HG02870 (cell line): Measurements from ENCODE around the gene EFCAB6.
"Not testable (repeated sequence)": the region's sequence is repeated elsewhere in the genome, so short reads cannot be mapped to it uniquely, and the experiment has no call there.

ENCODE experiments used
- ATAC-seq: cut with Tn5 transposase; IDR thresholded peaks from one replicate; pipeline ENCODE4 v1.9.1; 2021; ENCODE audit warnings: mild to moderate bottlenecking, moderate library complexity; ENCODE audit not compliant: unreplicated experiment

Gene EFCAB6

DNA sequence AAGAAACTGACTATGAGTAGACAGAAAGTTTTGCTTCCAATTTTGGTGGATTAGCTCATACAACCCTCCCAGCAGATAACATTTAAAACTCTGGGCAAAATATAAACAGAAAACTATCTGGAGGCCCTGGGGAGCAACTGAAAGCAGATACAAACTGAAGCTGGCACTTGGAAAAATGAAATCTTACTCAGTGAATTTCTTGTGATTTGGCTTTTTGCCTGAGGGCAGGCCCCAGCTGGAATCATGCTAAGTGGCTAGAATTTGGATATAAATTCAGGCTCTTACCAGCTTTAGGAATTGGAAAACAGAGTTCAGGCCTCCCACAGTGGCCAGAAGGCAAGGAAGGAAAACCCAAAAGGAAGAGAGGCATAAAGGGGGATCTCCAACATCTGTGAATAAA lies 85.8 kb downstream of the EFCAB6 start:
- no peak for ATAC-seq

DNA sequence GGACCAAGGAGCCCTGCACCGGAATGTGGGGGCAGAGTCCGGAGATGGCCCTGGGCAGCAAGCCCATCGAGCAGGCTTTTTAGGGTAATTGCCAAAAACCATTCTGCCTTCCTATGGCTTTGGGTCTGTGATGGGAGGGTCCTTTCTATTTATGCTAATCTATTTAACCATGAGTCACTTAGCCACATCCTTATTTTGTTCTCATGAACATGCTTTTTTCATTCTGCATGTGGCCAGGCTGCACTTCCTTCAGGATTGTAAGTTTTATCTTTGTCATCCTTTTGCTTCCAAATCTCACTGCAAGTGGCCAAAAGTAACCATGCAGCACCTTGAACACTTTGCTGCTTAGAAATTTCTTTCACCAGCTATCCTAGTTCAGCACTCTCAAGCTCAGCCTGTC lies 88.3 kb downstream of the EFCAB6 start:
- ATAC-seq = no peak

DNA sequence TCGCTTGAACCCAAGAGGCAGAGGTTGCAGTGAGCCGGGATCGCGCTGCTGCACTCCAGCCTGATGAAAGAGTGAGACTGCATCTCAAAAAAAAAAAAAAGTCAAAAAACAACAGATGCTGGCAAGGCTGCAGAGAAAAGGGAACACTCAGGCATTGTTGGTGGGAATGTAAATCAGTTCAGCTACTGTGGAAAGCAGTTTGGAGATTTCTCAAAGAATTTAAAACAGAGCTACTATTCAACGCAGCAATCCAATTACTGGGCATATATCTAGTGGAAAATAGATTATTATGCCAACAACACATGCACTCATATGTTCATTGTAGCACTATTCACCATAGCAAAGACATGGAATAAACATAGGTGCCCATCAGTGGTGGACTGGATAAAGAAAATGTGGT lies 89.7 kb downstream of the EFCAB6 start:
- no peak for ATAC-seq

DNA sequence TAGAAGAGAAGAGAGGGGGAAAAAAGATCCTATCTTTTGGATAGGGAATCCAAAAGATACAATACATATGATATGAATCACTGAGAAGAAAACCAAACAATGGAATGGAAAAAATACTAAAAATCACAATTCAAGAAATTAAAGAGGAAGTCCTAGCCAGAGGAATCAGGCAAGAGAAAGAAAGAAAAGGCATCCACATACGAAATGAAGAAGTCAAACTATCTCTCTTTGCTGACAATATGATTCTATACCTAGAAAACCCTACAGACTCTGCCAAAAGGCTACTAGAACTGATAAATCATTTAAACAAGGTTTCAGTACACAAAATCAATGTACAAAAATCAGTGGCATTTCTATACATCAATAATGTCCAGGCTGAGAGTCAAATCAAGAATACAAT lies 91.4 kb downstream of the EFCAB6 start:
- ATAC-seq = no peak

DNA sequence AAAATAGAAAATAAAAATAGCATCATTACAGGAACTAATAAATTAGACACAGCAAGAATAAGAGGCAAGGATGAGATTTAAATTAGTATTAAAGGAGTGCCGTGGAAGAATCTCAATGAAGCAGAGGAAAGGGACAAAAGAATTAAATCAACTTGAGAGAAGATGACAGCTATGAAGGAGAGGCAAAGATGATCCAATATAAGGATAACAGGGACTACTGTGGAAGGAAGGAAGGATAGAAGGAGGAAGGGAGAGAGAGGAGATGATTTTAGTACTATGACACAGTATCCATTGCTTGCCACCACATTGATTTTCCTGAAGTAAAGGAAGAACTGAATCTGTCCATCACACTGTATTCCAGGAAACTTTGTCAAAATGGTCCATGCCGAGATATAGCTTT lies 98.0 kb downstream of the EFCAB6 start:
- no peak for ATAC-seq

DNA sequence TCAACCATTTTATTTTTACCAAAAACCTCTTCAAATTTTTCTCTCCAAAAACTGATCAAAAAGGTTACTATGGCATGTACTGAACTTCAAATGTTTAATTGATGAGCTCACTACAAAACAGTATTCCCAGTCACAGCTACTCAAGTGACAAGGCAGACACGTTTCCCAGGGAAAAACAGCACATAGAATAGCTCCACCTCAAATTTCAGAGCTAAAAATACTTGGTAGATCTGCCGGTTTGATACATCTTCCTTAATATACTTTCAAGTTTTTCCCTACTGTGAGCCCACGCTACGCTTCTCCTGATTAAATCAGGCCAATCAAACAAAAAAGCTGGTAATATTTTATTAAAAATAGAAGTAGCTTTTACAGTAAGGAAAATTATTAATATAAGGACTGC lies 100.4 kb downstream of the EFCAB6 start:
- no peak for ATAC-seq

DNA sequence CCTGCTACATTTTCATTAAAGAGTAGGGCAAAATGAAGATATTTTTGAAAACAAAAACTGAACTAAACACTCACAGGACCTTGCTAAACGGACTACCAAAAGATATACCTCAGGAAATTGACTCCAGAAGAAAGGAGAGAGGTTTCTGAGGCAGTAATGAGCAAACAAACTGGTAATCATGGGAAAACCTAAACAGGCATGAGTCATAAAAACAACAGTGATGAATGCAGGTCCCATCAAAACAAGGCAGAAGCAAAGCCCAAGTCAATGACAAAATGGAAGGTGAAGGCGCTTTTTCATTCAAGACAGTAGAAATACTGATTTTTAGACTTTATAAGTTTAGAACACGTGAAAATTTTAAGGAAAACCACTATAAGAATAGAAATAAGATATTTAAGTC lies 104.5 kb downstream of the EFCAB6 start:
- no peak for ATAC-seq

DNA sequence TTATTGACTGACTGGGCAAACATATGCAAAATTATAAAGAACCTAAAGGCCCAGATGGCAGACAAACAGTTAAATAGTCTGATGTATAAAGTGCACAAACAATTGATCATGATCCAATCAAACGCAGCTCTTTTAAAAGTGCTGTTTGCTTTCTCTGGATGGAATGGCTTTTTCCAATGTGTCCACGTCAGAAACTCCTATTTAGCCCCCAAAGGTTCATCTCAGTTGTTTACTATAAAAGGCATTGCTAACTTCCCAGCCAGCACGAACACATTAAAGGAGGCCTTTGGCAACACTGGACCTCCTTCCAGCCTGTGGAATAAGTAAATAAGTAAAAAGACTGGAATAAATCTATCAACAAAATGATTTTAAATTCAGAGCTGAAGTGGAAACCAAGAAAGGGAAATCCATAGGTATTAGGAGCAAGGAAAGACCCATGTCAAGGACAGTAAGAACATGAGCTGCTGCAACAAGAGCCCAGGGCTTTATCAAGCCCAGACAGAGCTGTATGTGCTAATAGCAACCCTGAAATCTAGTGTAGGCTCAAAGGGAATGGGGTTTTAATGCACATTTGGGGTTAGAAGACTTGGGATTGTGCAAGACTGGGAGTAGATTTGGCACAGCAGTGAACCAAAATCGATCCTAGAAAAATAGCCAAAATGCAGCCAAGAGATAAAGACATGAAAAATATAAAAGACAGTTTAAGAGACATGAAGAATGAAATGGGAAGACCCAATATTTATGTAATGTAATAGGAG lies 105.4 kb downstream of the EFCAB6 start:
- no peak for ATAC-seq

DNA sequence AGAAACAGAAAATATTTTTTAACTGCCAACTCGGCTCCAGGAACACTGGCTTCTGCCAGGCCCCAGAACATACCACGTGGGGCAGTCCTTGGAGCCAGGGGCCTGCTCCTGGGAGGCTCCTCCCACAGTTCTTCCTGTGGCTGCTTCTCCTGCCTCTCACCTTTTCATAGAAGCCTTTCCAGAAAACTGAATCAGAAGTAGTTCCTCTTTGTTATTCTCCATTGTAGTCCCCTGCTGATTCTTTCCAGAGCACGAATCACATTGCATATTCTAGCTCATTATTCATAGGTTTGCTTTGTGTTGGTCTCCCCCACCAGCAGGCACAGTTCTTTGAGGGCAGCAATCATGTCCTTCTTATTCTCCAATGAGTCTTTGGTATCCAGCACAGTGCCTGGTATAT lies 106.0 kb downstream of the EFCAB6 start:
- no peak for ATAC-seq

DNA sequence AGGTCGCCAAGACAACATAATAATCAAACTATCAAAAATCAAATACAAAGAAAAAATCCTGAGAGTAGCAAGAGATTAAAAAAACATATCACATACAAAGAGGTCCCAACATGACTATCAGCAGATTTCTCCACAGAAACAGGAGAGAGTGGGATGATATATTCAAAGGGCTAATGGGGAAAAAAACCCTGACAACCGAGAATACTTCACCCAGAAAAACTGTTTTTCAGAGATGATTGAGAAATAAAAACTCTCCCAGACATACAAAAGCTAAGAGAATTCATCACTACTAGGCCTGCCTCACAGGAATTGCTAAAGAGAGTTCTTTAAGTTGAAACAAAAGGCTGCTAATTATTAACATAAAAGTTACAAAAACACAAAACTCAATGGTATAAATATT lies 108.1 kb downstream of the EFCAB6 start:
- no peak for ATAC-seq

DNA sequence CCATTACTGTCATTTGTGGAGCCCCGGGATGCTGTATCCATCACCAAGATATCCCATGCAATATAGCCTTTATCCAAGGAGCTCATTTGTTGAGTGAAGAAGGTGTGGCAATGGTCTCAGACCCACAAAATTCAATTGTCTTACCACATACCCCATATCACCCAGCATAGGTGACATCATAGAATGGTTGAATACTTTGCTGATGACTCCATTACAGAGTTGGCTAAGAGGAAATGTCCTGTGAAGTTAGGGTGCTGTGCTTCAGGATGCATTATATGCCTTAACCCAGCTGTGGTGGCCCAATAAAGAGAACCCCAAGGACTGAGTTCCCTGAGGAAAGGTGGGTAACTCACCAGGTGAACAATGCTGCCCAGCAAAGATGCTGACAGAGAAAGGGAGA lies 113.7 kb downstream of the EFCAB6 start:
- ATAC-seq = no peak

DNA sequence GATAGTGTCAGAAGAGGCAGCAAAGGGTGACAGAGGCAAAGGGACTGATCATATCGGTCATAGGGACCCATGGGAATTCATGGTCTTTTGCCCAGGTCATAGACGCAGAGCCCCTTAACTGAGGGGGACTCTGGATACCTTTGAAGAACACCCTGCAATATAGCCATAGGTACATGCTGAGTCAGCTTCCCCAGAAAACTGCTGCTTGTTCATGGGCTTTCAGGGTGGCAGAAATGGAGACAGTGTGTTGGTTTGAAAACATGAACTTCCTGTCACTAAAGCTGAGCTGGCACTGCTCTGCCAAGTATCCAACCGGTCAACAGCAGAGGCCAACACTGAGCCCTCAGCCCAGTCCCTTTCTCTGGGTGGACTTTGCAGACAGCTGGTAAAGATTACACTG lies 114.2 kb downstream of the EFCAB6 start:
- no peak for ATAC-seq

DNA sequence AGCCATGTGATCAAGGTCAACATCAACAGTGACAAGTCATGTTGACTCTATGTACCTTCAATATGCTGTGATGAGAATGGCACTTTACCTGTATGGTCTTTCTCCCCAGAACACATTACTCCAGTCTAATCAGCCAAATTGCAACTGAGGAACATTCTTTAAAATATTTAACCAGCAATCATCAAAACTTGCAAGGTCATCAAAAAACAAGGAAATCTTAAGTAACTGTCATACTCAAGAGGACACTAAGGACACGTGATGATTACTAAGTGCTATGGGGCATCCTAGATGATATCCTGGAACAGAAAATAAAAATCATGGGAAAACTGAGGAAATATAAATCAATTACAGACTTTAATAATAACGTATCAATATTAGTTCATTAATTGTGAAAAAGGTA lies 118.9 kb downstream of the EFCAB6 start:
- ATAC-seq = no peak

DNA sequence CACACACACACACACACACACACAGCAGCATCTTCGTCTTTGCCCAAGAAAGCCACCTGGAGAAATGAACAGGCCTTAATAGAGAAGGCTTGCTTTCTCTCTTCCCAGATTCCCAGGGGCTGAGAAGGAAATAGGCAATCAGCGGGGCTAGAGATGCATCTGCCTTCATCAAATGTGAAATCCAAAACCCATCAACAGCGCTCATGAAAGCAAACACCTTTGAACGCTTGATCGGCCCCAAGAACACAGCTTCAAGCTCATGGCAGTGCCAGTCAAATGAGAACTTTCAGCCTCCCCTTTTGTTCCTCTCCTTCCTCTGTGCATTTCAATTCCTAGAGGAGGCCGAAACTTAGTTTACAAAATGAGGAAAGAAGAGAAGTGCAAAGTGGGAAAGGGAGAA lies 122.7 kb downstream of the EFCAB6 start:
- no peak for ATAC-seq

DNA sequence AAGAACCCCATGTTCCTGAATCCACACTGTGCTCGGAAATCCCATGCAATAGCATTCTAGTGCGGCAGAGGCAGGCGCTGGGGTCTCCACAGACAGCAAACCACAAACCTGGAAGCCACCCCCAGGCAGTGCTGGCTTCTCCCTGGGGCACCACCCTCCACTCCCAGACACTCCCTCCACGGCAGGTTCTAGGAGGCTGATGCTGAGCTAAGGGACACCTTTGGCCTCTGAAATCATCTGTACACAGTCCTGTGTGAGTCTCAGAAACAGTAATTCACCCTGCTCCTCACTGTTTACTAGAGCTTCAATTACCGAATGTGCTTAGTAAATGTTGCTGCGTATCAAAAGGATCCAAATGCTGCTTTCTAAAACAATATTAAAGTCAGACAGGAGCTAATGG lies 129.3 kb downstream of the EFCAB6 start:
- no peak for ATAC-seq

DNA sequence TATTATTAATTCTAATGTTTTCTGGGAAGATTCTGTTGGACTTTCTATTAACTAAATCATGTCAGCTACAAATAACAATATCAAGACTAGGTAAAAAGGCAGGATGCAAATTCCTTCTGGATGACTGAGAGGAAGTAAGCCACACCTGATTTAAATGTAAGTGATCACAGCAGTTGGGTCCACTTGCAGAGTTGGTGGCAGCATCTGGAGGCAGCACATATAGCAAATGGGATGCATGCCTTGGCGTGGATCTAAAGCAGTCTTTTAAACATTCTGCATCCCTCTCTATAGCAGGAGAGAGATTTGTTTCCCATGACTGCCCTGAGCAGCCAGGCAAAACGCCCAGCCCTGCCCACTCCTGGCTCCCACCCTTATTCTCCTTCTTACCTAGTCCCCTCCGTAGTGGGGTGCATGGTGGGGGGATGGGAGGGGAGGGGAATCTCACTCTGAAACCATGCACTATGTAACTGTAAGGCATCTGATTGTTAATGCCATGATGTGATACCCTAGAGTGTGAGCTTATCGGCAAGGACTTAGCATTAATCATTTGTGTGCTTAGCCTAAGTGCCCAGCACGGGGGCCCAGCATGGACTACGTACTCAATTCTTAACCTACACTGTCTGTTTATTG lies 130.3 kb downstream of the EFCAB6 start:
- ATAC-seq = no peak

DNA sequence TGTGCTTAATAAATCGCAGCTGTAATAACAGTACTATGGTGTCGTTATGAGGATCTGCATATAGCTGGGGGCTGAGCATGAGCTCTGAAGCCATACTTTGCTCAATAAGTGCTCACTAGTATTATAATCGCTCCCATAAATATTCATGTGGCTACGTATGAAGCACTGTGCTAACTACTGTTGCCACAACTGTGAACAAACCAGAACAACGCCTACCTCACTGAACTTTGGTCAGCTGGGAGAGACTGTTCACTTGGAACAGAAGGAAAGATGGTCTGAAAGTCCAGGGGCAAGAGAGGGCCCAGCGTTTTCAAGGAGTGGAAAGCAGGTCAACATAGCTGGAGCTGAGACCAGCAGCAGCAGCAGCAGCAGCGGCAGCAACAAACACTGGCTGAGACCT lies 141.6 kb downstream of the EFCAB6 start:
- ATAC-seq = no peak

DNA sequence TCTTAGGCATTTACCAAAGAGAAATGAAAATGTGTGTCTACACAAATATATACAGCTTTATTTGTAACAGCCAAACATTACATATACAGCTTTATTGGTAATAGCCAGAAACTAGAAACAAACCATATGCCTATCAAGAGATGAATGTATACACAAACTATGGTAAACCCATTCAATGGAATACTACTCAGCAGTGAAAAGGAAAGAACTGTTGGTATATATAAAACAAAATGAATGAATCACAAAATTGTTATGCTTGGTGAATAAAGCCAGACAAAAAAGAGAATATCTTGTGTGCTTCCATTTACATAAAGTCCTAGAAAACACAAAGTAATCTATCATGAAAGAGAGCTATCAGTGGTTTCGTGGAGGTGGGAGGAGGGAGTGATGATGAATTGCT lies 142.9 kb downstream of the EFCAB6 start:
- ATAC-seq = no peak

DNA sequence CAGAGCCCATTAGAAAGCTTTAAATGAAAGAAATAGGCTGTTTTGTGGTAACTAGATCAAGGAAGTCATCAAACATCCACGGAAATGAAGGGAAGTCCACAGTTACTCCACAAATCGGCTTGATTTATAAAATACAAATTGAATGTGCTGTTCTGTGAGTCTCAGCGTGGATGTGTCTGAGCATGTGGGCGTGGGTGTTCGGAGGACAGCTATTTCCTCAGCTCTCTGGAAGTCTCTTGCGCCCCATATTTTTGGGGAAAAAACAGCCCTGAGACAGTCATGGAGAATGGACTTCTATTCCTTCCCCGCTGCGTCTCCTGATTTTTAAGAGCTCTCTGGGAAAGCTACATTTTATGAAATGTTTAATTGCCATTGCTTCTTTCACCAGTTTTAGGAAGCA lies 144.4 kb downstream of the EFCAB6 start:
- ATAC-seq = no peak

DNA sequence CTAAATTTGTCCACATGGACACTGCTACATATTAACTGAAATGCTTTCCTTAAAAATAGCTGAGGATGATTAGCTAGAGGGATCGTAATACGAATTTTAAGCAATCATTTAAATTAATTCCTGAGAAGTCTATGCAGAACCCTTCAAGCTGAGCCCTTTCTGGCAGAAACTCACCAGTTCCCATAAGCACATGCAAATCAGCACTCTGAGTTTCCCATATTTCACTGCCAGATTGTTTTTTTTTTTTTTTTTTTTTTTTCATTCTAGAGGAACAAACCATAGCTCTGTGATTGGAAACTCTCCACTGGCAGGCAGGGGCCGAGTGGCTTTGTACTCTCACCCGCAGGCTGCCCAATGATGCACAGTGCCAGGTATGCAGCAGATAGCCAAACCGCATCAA lies 145.6 kb downstream of the EFCAB6 start:
- ATAC-seq = no peak

DNA sequence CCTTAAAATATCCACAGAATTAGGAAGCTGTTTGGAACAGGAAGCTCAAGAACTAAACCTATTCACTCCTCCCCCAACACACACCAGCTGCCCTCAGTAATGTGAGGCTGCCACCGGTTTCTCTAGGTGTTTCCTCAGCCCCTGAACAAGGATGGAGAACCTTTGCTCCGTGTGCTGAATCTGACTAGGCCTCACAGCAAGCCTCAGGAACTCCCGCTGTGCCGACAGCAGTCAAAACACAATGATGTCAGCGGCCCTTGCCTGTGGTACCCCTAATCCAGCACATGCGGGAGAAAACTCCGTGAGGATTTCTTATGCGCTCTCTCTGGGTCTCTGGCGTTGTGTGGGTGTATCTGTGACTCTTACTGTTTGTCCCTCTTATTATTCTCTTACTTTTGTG lies 153.3 kb downstream of the EFCAB6 start:
- no peak for ATAC-seq

DNA sequence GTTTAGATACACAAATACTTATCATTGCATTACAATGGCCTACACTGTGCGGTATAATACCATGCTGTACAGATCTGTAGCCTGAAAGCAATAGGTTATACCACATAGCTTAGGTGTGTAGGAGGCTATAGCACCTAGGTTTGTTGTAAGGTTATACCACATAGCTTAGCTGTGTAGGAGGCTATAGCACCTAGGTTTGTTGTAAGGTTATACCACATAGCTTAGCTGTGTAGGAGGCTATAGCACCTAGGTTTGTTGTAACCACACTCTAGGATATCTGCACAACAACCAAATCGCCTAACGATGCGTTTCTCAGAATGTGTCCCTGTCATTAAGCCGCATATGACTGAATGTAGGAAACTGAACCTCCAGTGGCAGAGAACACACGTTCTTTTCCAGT lies 155.5 kb downstream of the EFCAB6 start:
- not testable (repeated sequence) for ATAC-seq

DNA sequence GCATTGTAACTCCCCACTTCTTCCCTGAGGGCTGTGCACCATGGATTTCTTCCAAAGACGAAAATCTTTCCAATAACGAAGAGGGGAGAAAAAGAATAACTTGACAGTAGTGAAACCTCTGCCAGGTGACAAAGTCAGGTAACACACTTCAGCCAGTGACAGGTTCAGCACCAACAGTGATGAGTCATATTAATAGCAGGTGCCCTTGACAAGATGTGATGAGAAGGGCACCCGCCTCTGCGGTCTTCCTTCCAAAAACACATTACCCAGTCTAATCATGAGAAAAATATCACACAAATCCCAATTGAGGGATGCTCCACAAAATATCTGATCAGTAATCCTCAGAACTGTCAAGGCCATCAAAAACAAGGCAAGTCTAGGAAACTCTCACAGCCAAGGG lies 157.8 kb downstream of the EFCAB6 start:
- ATAC-seq = no peak
